Upper lobe of left lung (tissue), 4 donors: ENCODE data around the gene POMGNT1.

ENCODE experiments used
- EP300 ChIP-seq, 4 donors: sonication (generic); formaldehyde crosslinking; IDR thresholded peaks; one replicate each; pipeline ENCODE4 v1.5.1; 2017; ENCODE audit warnings: antibody characterized with exemption in 4 of 4, control low read depth in 2 of 4
- POLR2A ChIP-seq, 4 donors: fragments of 450-650 bp; IDR thresholded peaks; one replicate each; pipeline ENCODE4 v1.5.1; 2016 to 2017; ENCODE audit warnings: antibody characterized with exemption in 4 of 4, mild to moderate bottlenecking in 2 of 4
- TF ChIP-seq, protein P1 (sequence below), 6 experiments: fragments of 450-650 bp in 4 of 6; fragments of 200-600 bp in 2 of 6; sonication (generic) in 2 of 6; IDR thresholded peaks; one replicate each; pipeline ENCODE4 v1.5.1; 2016 to 2019; ENCODE audit warnings: antibody characterized with exemption in 6 of 6

DNA sequence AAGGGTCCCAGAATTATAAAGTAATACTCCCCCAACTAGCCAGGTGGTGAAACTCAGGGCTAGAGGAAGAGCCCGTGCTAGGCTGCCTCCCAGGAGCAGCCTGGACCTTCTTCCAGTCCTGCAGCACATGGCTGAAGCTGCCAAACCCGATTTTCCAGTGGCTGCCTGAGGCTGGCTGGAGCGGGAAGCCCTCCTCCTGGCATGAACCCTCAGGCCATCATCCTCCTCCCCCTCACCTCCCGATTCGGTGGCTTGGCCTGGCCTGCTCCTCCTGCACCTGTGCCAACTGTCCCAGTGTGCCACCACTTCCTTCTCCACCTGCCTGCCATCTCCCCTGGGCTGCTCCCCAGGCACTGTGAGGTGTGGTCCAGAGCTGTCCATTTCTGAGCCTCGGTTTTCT, 26.4 kb downstream of the POMGNT1 start:
- TF ChIP-seq, protein P1, sequence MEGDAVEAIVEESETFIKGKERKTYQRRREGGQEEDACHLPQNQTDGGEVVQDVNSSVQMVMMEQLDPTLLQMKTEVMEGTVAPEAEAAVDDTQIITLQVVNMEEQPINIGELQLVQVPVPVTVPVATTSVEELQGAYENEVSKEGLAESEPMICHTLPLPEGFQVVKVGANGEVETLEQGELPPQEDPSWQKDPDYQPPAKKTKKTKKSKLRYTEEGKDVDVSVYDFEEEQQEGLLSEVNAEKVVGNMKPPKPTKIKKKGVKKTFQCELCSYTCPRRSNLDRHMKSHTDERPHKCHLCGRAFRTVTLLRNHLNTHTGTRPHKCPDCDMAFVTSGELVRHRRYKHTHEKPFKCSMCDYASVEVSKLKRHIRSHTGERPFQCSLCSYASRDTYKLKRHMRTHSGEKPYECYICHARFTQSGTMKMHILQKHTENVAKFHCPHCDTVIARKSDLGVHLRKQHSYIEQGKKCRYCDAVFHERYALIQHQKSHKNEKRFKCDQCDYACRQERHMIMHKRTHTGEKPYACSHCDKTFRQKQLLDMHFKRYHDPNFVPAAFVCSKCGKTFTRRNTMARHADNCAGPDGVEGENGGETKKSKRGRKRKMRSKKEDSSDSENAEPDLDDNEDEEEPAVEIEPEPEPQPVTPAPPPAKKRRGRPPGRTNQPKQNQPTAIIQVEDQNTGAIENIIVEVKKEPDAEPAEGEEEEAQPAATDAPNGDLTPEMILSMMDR (IDR thresholded peaks at IDR 0.05) = no peak
- TF ChIP-seq EP300 (IDR thresholded peaks at IDR 0.05) = peak in 1 of 4 donors; percentile 72
- TF ChIP-seq POLR2A (IDR thresholded peaks at IDR 0.05) = no peak
